Measurements from ENCODE around the gene MITF. TPM values are rescaled to one million over a fixed set of nuclear protein-coding genes. Genes with fewer than 3 reads are reported as not detected.

The MITF gene
- total RNA-seq, 1 experiment from 2014 or later = 0.21 TPM

- Histone ChIP-seq H3K36me3 (replicated peaks; ENCODE audit: control insufficient read depth, insufficient read depth, low read length) (no peaks in the 10 kb centered on the region), H3K4me3 (ENCODE audit: insufficient read depth, low read depth, low read length) (no peak overlapping the region), H3K27me3 (ENCODE audit: control insufficient read depth, insufficient read depth, low read length) (peaks cover 3% of the 10 kb centered on the region; the same call in 1 of the 2 replicates)
- no peak for DNase-seq
These were observed 248.6 kb downstream of the MITF start for GRCh38 chr3:69987833-69988232.

- no peak for DNase-seq
- no peaks in the 10 kb centered on the region for H3K27me3 ChIP-seq (ENCODE audit: control insufficient read depth, insufficient read depth, low read length)
- no peaks in the 10 kb centered on the region for H3K36me3 ChIP-seq (replicated peaks; ENCODE audit: control insufficient read depth, insufficient read depth, low read length)
- H3K4me3 ChIP-seq (ENCODE audit: insufficient read depth, low read depth, low read length) = no peak overlapping the region
These were observed 254.5 kb downstream of the MITF start for GRCh38 chr3:69993757-69994156.

GRCh38 chr3:69994919-69995318, 255.7 kb downstream of the MITF start:
- H3K27me3 ChIP-seq (ENCODE audit: control insufficient read depth, insufficient read depth, low read length) = no peaks in the 10 kb centered on the region
- no peak overlapping the region for H3K4me3 ChIP-seq (ENCODE audit: insufficient read depth, low read depth, low read length)
- H3K36me3 ChIP-seq (replicated peaks; ENCODE audit: control insufficient read depth, insufficient read depth, low read length) = no peaks in the 10 kb centered on the region
- no peak for DNase-seq

DNA sequence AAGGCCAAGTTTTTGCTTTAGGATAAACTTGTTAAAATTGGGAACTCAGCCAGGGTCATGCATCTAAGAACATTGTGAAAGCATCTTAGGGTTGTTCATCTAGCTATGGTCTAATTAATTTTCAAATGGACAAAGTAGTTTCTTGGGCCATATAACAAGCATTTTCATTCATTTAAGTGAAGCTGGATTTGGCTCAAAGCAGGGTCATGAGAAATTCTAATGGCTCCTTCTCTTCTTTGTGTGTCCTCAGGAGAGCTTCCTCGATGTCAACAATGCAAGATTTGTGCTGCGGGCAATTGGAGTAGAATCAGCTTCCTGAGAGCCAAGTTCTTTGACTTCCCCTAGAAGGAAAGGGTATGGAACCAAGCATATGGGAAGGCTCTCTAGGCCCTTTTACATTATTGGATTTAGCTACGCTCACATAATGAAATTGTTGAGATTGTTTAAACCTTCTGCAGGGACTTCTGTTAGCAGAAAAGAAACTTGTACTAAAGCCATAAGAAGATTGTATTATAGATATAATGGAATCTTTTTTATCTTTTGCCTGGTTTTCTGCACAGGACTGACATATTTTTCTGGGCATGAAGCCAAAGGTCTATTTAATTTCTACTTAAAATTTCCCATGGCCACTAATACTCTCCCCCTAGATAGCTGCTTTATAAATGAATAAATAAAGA, 258.5 kb downstream of the MITF start:
- H3K27me3 ChIP-seq (ENCODE audit: control insufficient read depth, insufficient read depth, low read length) = no peaks in the 10 kb centered on the region
- DNase-seq = no peak
- H3K36me3 ChIP-seq (replicated peaks; ENCODE audit: control insufficient read depth, insufficient read depth, low read length) = no peaks in the 10 kb centered on the region
- no peak overlapping the region for H3K4me3 ChIP-seq (ENCODE audit: insufficient read depth, low read depth, low read length)

GRCh38 chr3:69998759-69999139, 259.5 kb downstream of the MITF start:
- no peak for DNase-seq
- H3K36me3 ChIP-seq (replicated peaks; ENCODE audit: control insufficient read depth, insufficient read depth, low read length) = no peaks in the 10 kb centered on the region
- H3K27me3 ChIP-seq (ENCODE audit: control insufficient read depth, insufficient read depth, low read length) = no peaks in the 10 kb centered on the region
- H3K4me3 ChIP-seq (ENCODE audit: insufficient read depth, low read depth, low read length) = no peak overlapping the region

DNA sequence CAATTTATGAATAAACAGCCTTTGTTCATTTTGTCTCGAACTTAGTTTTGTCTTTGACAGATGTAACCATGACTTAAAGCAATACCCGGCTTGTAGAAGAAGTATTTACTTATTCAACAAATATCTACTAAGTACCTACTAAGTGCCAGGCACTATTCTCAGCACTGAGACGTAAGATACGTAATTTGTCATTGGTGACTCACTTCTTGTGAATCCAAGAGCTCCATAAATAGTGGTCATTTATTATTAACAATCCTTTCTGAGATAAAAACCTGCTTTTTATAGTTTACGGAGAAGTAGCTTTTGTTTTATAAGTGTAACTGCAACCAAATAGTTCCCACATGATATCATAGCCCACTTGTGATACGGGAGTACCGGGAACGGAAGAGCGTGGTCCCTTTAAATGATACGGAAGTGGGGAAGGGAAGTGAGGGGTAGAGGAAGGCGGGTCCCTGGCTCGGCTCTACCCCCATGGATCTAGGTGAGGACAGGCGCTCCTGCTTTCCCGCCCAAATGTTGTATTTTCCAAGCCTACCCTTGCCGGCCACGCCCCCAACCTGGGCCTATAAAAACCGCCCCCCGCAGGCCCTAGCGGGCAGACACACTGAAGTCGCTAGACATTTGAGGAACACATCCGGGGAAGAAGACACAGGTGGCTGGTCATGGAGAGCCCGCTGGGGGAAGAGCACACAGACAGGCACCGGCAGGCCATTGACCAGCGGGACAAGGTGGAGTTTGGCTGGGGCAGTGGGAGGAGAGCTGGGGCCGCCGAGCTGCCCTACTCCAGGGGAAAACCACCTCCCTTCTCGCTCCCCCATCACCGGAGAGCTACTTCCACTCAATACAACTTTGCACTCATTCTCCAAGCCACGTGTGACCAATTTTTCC, 260.1 kb downstream of the MITF start, which contains the start of gene SAMMSON:
Gene SAMMSON (plus strand): TSS at position 594 of the 888 bp plus-strand sequence.
- Histone ChIP-seq H3K36me3 (replicated peaks; ENCODE audit: control insufficient read depth, insufficient read depth, low read length) (no peaks in the 10 kb centered on the region), H3K4me3 (ENCODE audit: insufficient read depth, low read depth, low read length) (no peak within 1 kb of the TSS), H3K27me3 (ENCODE audit: control insufficient read depth, insufficient read depth, low read length) (no peaks in the 10 kb centered on the region)
- DNase-seq = peak; percentile 20

- Histone ChIP-seq H3K4me3 (ENCODE audit: insufficient read depth, low read depth, low read length) (no peak overlapping the region), H3K27me3 (ENCODE audit: control insufficient read depth, insufficient read depth, low read length) (no peaks in the 10 kb centered on the region), H3K36me3 (replicated peaks; ENCODE audit: control insufficient read depth, insufficient read depth, low read length) (no peaks in the 10 kb centered on the region)
- no peak for DNase-seq
These were observed 260.8 kb downstream of the MITF start for GRCh38 chr3:70000028-70000410.

DNA sequence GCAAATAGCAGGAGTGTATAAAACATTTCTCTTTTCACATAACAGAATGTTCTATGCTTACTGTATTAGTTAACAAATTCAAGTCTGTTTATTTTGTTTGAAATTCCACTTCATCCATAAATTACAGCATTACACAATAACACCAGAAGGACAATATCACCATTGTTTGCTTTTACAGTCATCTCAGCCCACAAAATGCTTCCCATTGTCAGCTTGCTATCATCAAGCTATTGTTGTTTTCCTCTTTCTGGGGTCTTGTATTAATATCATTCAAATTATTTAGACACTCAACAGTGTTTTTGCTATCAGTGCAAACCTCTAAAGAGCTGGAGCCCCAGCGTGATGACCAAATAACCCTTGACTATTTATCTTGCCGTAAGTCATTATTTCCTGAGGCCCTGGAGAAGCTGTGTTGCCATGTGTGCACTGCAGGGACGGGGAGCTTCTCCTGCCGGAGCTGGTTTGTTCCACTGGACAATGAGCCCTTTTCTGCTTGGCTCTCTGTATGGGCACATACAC, 261.4 kb downstream of the MITF start:
- no peak for DNase-seq
- H3K36me3 ChIP-seq (replicated peaks; ENCODE audit: control insufficient read depth, insufficient read depth, low read length) = no peaks in the 10 kb centered on the region

GRCh38 chr3:70003119-70003518, 263.9 kb downstream of the MITF start:
- no peak overlapping the region for H3K4me3 ChIP-seq (ENCODE audit: insufficient read depth, low read depth, low read length)
- H3K27me3 ChIP-seq (ENCODE audit: control insufficient read depth, insufficient read depth, low read length) = no peaks in the 10 kb centered on the region
- DNase-seq = no peak
- no peaks in the 10 kb centered on the region for H3K36me3 ChIP-seq (replicated peaks; ENCODE audit: control insufficient read depth, insufficient read depth, low read length)

More for the DNA sequence above, 261.4 kb downstream of the MITF start:
- Histone ChIP-seq H3K27me3 (ENCODE audit: control insufficient read depth, insufficient read depth, low read length) (no peaks in the 10 kb centered on the region), H3K4me3 (ENCODE audit: insufficient read depth, low read depth, low read length) (no peak overlapping the region)

DNA sequence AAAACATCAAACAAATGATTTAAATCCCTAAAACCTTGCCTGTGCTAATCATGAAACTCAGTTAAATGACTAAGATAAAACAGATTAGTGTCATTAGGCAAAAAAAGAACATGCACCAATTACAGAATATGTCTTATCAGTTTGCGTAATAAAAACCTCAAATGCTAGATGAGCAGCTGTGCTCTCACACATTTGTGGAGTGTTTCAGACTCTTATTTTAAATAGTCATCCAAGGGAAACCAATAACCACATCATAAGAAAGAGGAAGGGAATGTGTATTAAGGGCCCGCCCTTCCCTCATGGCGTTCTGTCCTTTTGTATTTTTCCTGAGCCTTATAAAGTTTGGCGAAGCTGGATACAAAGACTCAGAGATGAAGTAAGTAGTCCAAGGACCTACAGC, 266.8 kb downstream of the MITF start:
- H3K4me3 ChIP-seq (ENCODE audit: insufficient read depth, low read depth, low read length) = no peak overlapping the region
- no peaks in the 10 kb centered on the region for H3K36me3 ChIP-seq (replicated peaks; ENCODE audit: control insufficient read depth, insufficient read depth, low read length)
- DNase-seq = no peak
- no peaks in the 10 kb centered on the region for H3K27me3 ChIP-seq (ENCODE audit: control insufficient read depth, insufficient read depth, low read length)

DNA sequence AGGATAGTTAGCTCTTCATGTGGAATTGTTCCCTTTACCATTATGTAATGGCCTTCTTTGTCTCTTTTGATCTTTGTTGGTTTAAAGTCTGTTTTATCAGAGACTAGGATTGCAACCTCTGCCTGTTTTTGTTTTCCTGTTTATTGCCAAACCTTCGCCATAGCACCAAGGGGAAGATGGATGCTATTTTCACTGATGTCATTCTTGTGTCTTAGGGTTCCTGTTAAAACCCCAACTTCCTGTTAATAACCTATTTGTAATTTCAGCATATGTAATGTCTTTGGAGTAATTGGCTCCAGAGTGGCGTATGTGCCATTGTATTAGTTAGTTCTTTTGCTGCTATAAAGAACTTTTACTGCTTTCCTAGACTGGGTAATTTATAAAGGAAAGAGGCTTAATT, 271.1 kb downstream of the MITF start:
- no peak for DNase-seq
- no peaks in the 10 kb centered on the region for H3K36me3 ChIP-seq (replicated peaks; ENCODE audit: control insufficient read depth, insufficient read depth, low read length)
- H3K4me3 ChIP-seq (ENCODE audit: insufficient read depth, low read depth, low read length) = no peak overlapping the region
- no peaks in the 10 kb centered on the region for H3K27me3 ChIP-seq (ENCODE audit: control insufficient read depth, insufficient read depth, low read length)

DNA sequence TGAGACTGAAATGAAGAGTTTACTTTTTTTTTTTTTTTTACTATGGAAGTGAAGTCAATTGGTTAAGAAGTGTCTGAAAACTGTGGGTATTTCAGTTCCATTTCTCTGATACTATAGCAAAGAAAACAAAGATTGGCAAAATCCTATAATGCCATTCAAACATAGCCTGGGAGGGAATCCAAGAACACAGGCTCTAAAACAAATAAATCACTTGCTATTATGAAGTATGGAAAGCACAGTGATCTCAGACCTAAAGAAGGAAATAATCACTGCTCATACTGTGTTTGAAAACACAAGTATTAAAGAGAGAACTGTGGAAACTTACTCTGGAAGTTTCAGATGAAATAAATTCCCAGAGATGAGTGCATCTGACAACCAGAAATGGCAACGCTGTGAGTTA, 272.3 kb downstream of the MITF start:
- H3K36me3 ChIP-seq (replicated peaks; ENCODE audit: control insufficient read depth, insufficient read depth, low read length) = no peaks in the 10 kb centered on the region
- H3K27me3 ChIP-seq (ENCODE audit: control insufficient read depth, insufficient read depth, low read length) = no peaks in the 10 kb centered on the region
- no peak for DNase-seq

More for the DNA sequence above, 272.3 kb downstream of the MITF start:
- no peak overlapping the region for H3K4me3 ChIP-seq (ENCODE audit: insufficient read depth, low read depth, low read length)
